ENCODE measurements around the gene MFRP.

- TF ChIP-seq POLR2AphosphoS2 (conservative IDR thresholded peaks at IDR 0.05; ENCODE audit: low read length), result no peak
- TF ChIP-seq NR3C1 (IDR thresholded peaks at IDR 0.05), result no peak
- no peak for TF ChIP-seq PHF8 (IDR thresholded peaks at IDR 0.05; ENCODE audit: borderline replicate concordance, low read depth)
- no peak for TF ChIP-seq CTCF (IDR thresholded peaks at IDR 0.05)
- no peak for TF ChIP-seq RAD21 (conservative IDR thresholded peaks at IDR 0.05 in 1 of 2, IDR thresholded peaks at IDR 0.05 in 1 of 2)
Measured at GRCh38 chr11:119391275-119391674, 44.8 kb upstream of the MFRP start.

All from A549 (cell line).